C4-2B (cell line): ENCODE data around the gene ZNF821.
A peak's percentile ranks its signal among the peaks of the same experiment; 100 is the strongest.

ENCODE experiments used
- H3K27ac ChIP-seq: fragments of 450-650 bp; 2 replicates; pipeline ENCODE4 v1.5.1; 2017
- CTCF ChIP-seq: fragments of 450-650 bp; conservative IDR thresholded peaks from 2 replicates; pipeline ENCODE4 v1.5.1; 2017; ENCODE audit warnings: mild to moderate bottlenecking
- ZFX ChIP-seq: fragments of 450-650 bp; IDR thresholded peaks from 2 replicates; pipeline ENCODE4 v1.6.1; 2017

The ZNF821 gene

DNA sequence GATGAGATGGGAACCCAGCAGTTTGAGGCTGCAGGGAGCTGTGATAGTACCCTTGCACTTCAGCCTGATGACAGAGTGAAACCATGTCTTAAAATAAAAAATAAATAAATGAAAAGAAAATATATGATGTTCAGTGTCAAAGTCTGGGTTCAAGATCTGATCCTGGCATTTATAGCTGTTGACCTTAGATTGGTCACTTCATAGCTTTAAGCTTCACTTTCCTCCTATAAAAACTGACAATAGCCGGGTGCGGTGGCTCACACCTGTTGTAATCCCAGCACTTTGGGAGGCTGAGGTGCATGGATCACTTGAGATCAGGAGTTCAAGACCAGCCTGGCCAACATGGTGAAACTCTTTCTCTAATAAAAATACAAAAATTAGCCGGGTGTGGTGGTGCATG lies 5.2 kb upstream of the ZNF821 start:
- no peak for TF ChIP-seq CTCF
- no peak for TF ChIP-seq ZFX

DNA sequence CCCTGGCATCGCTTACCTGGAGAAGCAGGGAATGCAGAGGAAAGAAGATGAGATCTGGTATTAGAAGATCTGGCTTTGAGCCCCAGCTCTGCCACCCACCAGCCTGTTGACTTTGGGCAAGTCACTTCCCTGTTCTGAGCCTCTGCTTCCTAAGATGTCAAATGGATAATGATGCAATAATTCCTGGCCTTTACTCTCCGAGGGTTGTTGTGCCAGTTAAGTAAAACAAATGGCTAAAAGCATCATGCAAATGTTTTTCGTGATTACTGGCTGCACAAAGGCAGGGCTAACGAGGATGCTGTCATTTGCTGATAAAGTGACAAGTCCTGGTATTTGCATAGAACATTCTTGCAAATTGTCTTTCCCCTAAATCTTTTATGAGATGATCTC lies 1.3 kb upstream of the ZNF821 start:
- H3K27ac ChIP-seq = peak overlapping the region; percentile 86
- TF ChIP-seq ZFX (no peak), CTCF (no peak)

More for the DNA sequence above, 5.2 kb upstream of the ZNF821 start:
- H3K27ac ChIP-seq = no peak overlapping the region

GRCh38 chr16:71883168-71883848 lies 674 bp downstream of the ZNF821 start:
- H3K27ac ChIP-seq = peak overlapping the region; percentile 86
- no peak for TF ChIP-seq CTCF
- TF ChIP-seq ZFX = no peak; the same call in 1 of the 2 replicates

GRCh38 chr16:71882505-71883167 lies 1.3 kb downstream of the ZNF821 start:
- TF ChIP-seq CTCF = peak; percentile 92
- no peak for TF ChIP-seq ZFX
- H3K27ac ChIP-seq = peak overlapping the region; percentile 86

- H3K27ac ChIP-seq = no peak overlapping the region
- no peak for TF ChIP-seq ZFX
- TF ChIP-seq CTCF = no peak
Measured at GRCh38 chr16:71880176-71880575, 3.8 kb downstream of the ZNF821 start.

- TF ChIP-seq CTCF (no peak), ZFX (no peak)
- H3K27ac ChIP-seq = no peak overlapping the region
Measured at GRCh38 chr16:71878911-71879310, 5.1 kb downstream of the ZNF821 start.

DNA sequence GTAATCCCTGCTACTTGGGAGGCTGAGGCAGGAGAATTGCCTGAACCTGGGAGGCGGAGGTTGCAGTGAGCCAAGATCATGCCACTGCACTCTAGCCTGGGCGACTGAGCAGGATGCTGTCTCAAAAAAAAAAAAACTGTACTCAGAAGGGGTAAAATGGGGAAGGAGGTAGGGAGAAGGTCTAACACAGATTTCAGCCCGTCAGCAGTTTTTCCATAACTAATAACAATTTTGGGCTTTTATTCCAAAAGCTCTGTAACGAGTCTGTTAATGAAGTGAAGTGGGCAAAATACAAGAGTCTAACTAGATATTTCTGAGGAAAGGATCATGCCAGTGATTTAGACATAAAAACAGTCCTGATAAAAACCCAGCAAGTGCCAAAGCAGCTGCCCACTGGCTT lies 10.8 kb downstream of the ZNF821 start:
- H3K27ac ChIP-seq = no peak overlapping the region
- no peak for TF ChIP-seq CTCF
- no peak for TF ChIP-seq ZFX
